Osteoblast (primary cell): Measurements from ENCODE around the gene ACTG1. TPM values are rescaled to one million over a fixed set of nuclear protein-coding genes. Genes with fewer than 3 reads are reported as not detected.
A peak's percentile ranks its signal among the peaks of the same experiment; 100 is the strongest.

Experiments used
- DNase-seq: peaks from one replicate; pipeline ENCODE4 v3.0.0; 2011; ENCODE audit warnings: low spot score, mixed read lengths; ENCODE audit not compliant: insufficient read length; ENCODE audit errors: missing footprints
- H2AFZ ChIP-seq: 2 replicates; pipeline ENCODE4 v1.6.0; 2011; ENCODE audit warnings: mild to moderate bottlenecking, low read length
- H3K27ac ChIP-seq: 2 replicates; pipeline ENCODE4 v1.5.1; 2011; ENCODE audit warnings: mild to moderate bottlenecking, low read depth, low read length, moderate library complexity
- H3K27me3 ChIP-seq: 2 replicates; pipeline ENCODE4 v1.6.0; 2012; ENCODE audit warnings: mild to moderate bottlenecking, control low read depth, inconsistent platforms, low read length, moderate library complexity; ENCODE audit not compliant: insufficient read depth
- H3K36me3 ChIP-seq: 2 replicates; pipeline ENCODE4 v1.5.1; 2011; ENCODE audit warnings: mild to moderate bottlenecking, low read length, control low read depth, moderate library complexity; ENCODE audit not compliant: insufficient read depth
- H3K4me1 ChIP-seq: 2 replicates; pipeline ENCODE4 v1.5.1; 2011; ENCODE audit warnings: mild to moderate bottlenecking, low read length, control low read depth, moderate library complexity; ENCODE audit not compliant: insufficient read depth
- H3K4me2 ChIP-seq: 2 replicates; pipeline ENCODE4 v1.6.0; 2011; ENCODE audit warnings: mild to moderate bottlenecking, low read length; ENCODE audit not compliant: insufficient read depth
- H3K4me3 ChIP-seq: fragments of 200-600 bp; sonication (generic); 3 replicates; pipeline ENCODE4 v1.5.1; 2012; ENCODE audit warnings: mild to moderate bottlenecking, low read length, inconsistent platforms; ENCODE audit not compliant: insufficient read depth
- H3K79me2 ChIP-seq: 2 replicates; pipeline ENCODE4 v1.6.0; 2012; ENCODE audit warnings: mild to moderate bottlenecking, low read length, control low read depth, inconsistent platforms; ENCODE audit not compliant: insufficient read depth
- H3K9me3 ChIP-seq: 2 replicates; pipeline ENCODE4 v1.5.1; 2011; ENCODE audit warnings: low read depth, low read length, control low read depth
- H4K20me1 ChIP-seq: 2 replicates; pipeline ENCODE4 v1.6.0; 2012; ENCODE audit warnings: mild to moderate bottlenecking, low read length, control low read depth; ENCODE audit not compliant: insufficient read depth
- total RNA-seq: library from RNA; depleted of rRNA; stranded (reverse); fragments of >200 nt; gene quantifications from 2 replicates; pipeline ENCODE4 v1.2.3, GENCODE V29; 2012
- TF ChIP-seq, protein P1 (sequence below): IDR thresholded peaks from 2 replicates; pipeline ENCODE4 v1.5.1; 2011; ENCODE audit warnings: mild to moderate bottlenecking, low read depth, low read length, moderate library complexity; ENCODE audit errors: extremely low read depth

Gene ACTG1
- total RNA-seq, 1 donor: 13,273 TPM

- Histone ChIP-seq H3K36me3 (peaks cover 39% of the 10 kb centered on the region), H3K9me3 (no peaks in the 10 kb centered on the region), H4K20me1 (peaks cover 45% of the 10 kb centered on the region), H3K79me2 (peaks cover 48% of the 10 kb centered on the region), H3K27ac (peak overlapping the region; percentile 58), H3K4me2 (peak overlapping the region; percentile 99), H3K4me3 (peak overlapping the region; percentile 96), H2AFZ (no peak overlapping the region), H3K4me1 (peaks cover 15% of the 10 kb centered on the region), H3K27me3 (no peaks in the 10 kb centered on the region)
- TF ChIP-seq, protein P1, sequence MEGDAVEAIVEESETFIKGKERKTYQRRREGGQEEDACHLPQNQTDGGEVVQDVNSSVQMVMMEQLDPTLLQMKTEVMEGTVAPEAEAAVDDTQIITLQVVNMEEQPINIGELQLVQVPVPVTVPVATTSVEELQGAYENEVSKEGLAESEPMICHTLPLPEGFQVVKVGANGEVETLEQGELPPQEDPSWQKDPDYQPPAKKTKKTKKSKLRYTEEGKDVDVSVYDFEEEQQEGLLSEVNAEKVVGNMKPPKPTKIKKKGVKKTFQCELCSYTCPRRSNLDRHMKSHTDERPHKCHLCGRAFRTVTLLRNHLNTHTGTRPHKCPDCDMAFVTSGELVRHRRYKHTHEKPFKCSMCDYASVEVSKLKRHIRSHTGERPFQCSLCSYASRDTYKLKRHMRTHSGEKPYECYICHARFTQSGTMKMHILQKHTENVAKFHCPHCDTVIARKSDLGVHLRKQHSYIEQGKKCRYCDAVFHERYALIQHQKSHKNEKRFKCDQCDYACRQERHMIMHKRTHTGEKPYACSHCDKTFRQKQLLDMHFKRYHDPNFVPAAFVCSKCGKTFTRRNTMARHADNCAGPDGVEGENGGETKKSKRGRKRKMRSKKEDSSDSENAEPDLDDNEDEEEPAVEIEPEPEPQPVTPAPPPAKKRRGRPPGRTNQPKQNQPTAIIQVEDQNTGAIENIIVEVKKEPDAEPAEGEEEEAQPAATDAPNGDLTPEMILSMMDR: no peak
- no peak for DNase-seq
These were observed 2.4 kb downstream of the ACTG1 start for GRCh38 chr17:81509972-81510784.

DNA sequence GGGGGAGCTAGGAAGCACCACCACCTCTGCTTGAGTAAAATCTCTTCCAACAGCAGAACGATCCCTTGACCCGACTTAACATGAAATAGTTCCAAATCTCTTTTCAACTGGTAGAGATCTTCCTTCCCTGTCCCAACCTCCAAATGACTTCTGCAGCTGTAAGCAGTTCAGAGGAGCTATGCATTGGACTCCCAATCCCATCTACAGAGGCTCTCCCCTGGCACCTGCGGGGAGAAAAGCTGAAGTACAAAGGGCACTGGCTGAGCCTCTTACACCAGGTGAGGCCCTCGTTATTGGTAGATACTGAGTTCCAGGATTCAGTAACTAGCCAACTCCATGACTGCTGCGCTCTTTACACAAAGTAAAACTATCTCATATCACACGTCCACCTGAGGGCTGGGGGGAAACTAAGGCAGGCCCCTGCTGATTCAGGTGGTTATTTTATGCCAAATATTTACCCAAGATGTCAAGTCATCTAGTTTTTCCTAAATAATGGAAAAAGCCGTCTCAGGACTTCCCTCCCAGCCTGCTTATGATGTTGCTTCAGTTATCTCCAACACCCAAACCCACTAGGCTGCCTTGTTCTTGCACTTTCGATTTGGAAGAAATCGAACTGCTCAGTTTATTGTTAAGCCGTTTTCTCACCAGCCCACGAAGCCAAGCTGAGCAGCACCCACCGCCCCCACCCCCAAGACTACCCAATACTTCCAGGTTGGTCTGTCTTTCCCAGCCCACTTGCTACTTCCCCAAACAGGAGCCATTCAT is 3.2 kb downstream of the ACTG1 start:
- peak; percentile 88 for DNase-seq
- peak overlapping the region; percentile 58 for H3K27ac ChIP-seq
- no peak overlapping the region for H2AFZ ChIP-seq
- H3K4me3 ChIP-seq: peak overlapping the region; percentile 96
- TF ChIP-seq, protein P1: no peak
- peaks cover 45% of the 10 kb centered on the region for H4K20me1 ChIP-seq
- peak overlapping the region; percentile 99 for H3K4me2 ChIP-seq
- no peaks in the 10 kb centered on the region for H3K27me3 ChIP-seq
- H3K9me3 ChIP-seq: no peaks in the 10 kb centered on the region
- H3K4me1 ChIP-seq: peaks cover 15% of the 10 kb centered on the region
- H3K36me3 ChIP-seq: peaks cover 39% of the 10 kb centered on the region
- peaks cover 46% of the 10 kb centered on the region for H3K79me2 ChIP-seq

- Histone ChIP-seq H3K4me3 (peak overlapping the region; percentile 96), H3K4me1 (peaks cover 10% of the 10 kb centered on the region), H3K27me3 (no peaks in the 10 kb centered on the region), H4K20me1 (peaks cover 45% of the 10 kb centered on the region), H3K79me2 (peaks cover 46% of the 10 kb centered on the region), H3K4me2 (peak overlapping the region; percentile 99), H3K9me3 (no peaks in the 10 kb centered on the region), H3K36me3 (peaks cover 39% of the 10 kb centered on the region), H2AFZ (no peak overlapping the region), H3K27ac (no peak overlapping the region)
- peak; percentile 85 for DNase-seq
- TF ChIP-seq, protein P1: no peak
These were observed 3.9 kb downstream of the ACTG1 start for GRCh38 chr17:81508639-81509206.
